Measurements from ENCODE around the gene MAST3. TPM values are rescaled to one million over a fixed set of nuclear protein-coding genes. Genes with fewer than 3 reads are reported as not detected.

Gene MAST3
- total RNA-seq, 4 donors from 2014 or later = 47.8 to 56.3 (median 52.0) TPM

DNA sequence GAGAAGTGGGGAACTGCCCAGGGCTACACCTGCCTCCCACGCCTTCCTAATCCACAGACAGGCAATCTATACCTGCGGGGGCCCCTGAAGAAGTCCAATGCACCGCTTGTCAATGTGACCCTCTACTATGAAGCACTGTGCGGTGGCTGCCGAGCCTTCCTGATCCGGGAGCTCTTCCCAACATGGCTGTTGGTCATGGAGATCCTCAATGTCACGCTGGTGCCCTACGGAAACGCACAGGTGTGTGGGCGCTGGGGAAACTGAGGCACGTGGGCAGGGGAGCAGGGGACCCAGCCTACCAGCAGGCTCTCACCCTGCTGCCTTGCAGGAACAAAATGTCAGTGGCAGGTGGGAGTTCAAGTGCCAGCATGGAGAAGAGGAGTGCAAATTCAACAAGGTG is 77.4 kb downstream of the MAST3 start:
- TF ChIP-seq, protein P1, sequence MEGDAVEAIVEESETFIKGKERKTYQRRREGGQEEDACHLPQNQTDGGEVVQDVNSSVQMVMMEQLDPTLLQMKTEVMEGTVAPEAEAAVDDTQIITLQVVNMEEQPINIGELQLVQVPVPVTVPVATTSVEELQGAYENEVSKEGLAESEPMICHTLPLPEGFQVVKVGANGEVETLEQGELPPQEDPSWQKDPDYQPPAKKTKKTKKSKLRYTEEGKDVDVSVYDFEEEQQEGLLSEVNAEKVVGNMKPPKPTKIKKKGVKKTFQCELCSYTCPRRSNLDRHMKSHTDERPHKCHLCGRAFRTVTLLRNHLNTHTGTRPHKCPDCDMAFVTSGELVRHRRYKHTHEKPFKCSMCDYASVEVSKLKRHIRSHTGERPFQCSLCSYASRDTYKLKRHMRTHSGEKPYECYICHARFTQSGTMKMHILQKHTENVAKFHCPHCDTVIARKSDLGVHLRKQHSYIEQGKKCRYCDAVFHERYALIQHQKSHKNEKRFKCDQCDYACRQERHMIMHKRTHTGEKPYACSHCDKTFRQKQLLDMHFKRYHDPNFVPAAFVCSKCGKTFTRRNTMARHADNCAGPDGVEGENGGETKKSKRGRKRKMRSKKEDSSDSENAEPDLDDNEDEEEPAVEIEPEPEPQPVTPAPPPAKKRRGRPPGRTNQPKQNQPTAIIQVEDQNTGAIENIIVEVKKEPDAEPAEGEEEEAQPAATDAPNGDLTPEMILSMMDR (IDR thresholded peaks at IDR 0.05) = no peak
- TF ChIP-seq POLR2A (IDR thresholded peaks at IDR 0.05) = no peak
- DNase-seq = no peak
- H3K27me3 ChIP-seq = no peaks in the 10 kb centered on the region
- H3K4me3 ChIP-seq = peak overlapping the region; percentile 30 to 80 (median 60)
- H3K36me3 ChIP-seq = peaks cover 0 to 18% (median 0%) of the 10 kb centered on the region in 3 donors
- H3K4me1 ChIP-seq = peaks cover 0 to 17% (median 12%) of the 10 kb centered on the region in 4 donors
- H3K27ac ChIP-seq = peak overlapping the region in 2 of 4 donors; percentile 75 to 91
- H3K9me3 ChIP-seq = no peaks in the 10 kb centered on the region

DNA sequence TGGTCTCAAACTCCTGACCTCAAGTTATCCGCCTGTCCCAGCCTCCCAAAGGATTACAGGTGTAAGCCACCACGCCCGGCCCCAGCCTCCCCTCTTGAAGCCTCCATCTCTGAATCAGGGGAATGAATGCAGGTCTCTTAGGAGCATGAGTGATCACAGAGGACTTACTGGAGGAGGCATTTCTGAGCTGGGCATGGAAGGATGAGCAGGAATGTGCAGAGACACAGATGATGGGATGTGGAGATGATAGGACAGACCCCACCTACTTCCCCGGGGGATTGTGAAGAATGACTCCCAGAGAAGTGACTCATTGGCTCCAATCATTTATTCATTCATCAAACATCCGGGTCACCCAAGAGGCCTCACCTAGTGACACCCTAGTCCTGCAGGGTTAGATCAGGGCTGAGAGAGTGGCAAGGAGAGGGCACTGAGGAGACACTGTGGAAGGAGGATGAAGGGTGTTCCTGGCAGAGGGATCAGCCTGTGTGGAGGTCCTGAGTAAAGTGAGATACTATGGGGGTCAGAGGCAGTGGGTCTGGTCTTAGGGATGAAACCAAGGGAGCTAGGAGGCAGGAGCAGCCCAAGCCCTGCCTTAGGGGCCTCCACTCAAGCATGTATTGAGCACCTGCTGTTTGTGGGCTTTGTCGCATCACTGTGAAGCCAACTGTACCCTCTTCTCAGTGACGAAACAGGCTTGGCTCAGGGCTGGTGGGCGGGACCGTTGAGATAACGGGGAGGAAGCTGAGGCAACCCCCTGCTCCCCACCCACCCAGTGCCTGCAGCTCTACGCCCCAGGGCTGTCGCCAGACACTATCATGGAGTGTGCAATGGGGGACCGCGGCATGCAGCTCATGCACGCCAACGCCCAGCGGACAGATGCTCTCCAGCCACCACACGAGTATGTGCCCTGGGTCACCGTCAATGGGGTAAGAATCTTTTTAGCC is 79.1 kb downstream of the MAST3 start:
- Histone ChIP-seq H3K27me3 (no peaks in the 10 kb centered on the region), H3K9me3 (no peaks in the 10 kb centered on the region), H3K27ac (peak overlapping the region in 1 of 4 donors; percentile 91), H3K4me3 (no peak overlapping the region), H3K36me3 (peaks cover 0 to 18% (median 0%) of the 10 kb centered on the region in 3 donors), H3K4me1 (peaks cover 0 to 17% (median 15%) of the 10 kb centered on the region in 4 donors)
- TF ChIP-seq, protein P1 (IDR thresholded peaks at IDR 0.05) = no peak
- no peak for TF ChIP-seq POLR2A (IDR thresholded peaks at IDR 0.05)
- DNase-seq = no peak

DNA sequence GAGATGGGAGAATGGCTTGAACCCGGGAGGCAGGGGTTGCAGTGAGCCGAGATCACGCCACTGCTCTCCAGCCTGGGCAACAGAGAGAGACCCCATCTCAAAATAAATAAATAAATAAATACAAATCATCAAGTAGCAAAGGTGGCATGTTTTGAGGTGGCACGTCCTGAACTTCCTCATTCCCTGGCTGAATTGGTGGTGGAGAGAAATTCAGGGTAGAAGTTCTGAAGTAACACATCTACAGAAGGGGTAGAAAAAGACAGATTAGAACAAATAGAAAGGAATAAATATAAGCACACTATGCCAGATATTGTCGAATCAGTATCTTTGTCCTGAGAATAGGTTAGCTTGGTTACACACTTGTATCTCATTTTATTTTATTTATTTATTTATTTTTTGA is 82.4 kb downstream of the MAST3 start:
- TF ChIP-seq POLR2A (IDR thresholded peaks at IDR 0.05) = no peak
- TF ChIP-seq, protein P1 (IDR thresholded peaks at IDR 0.05) = no peak
- Histone ChIP-seq H3K4me1 (peaks cover 0 to 14% (median 6%) of the 10 kb centered on the region in 4 donors), H3K4me3 (no peak overlapping the region), H3K27ac (peak overlapping the region in 1 of 4 donors; percentile 68), H3K9me3 (no peaks in the 10 kb centered on the region), H3K27me3 (no peaks in the 10 kb centered on the region), H3K36me3 (peaks cover 0 to 18% (median 0%) of the 10 kb centered on the region in 3 donors)
- no peak for DNase-seq

DNA sequence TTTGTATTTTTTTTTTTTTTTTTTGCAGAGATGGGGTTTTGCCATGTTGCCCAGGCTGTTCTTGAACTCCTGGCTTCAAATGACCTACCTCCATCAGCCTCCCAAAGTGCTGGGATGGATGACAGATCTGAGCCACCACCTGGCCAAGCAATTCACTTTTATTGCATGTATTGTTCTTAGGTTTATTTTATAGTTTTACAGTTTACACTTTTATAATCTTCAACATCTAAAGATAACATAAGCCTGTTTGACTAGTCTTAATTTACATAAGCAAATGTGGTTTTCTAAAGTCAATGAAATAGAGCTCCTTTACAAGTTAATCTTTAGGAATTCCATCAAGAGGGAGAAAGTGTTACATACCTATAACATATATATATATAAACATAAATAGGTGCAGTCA is 86.0 kb downstream of the MAST3 start:
- no peaks in the 10 kb centered on the region for H3K36me3 ChIP-seq
- no peaks in the 10 kb centered on the region for H3K27me3 ChIP-seq
- no peak overlapping the region for H3K4me3 ChIP-seq
- no peak for TF ChIP-seq POLR2A (IDR thresholded peaks at IDR 0.05)
- TF ChIP-seq, protein P1 (IDR thresholded peaks at IDR 0.05) = no peak
- H3K9me3 ChIP-seq = no peaks in the 10 kb centered on the region
- peaks cover 0 to 5% (median 0%) of the 10 kb centered on the region in 4 donors for H3K4me1 ChIP-seq
- no peak overlapping the region for H3K27ac ChIP-seq
- DNase-seq = no peak

DNA sequence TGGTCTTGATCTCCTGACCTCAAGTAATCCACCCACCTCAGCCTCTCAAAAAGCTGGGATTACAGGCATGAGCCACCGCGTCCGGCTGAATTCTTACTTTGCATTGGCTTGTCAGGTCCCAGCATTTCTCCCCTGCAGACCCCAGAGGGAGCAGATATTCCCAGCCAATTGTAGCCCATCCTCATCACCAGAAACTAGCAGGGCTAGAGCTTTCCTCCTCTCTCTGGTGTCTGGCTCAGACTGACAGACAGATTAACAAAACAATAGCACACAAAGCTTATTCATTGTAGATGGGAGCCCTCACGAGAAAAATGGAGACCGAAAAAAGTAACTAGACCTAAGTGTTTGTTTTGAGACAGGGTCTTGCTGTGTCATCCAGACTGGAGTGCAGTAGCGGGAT is 88.0 kb downstream of the MAST3 start:
- H3K27ac ChIP-seq = no peak overlapping the region
- no peak overlapping the region for H3K4me3 ChIP-seq
- no peak for DNase-seq
- H3K36me3 ChIP-seq = no peaks in the 10 kb centered on the region
- H3K27me3 ChIP-seq = no peaks in the 10 kb centered on the region
- TF ChIP-seq POLR2A (IDR thresholded peaks at IDR 0.05) = no peak
- TF ChIP-seq, protein P1 (IDR thresholded peaks at IDR 0.05) = no peak
- no peaks in the 10 kb centered on the region for H3K9me3 ChIP-seq
- H3K4me1 ChIP-seq = peaks cover 0 to 5% (median 0%) of the 10 kb centered on the region in 4 donors
